ENCODE measurements around the gene SMG6. TPM values are rescaled to one million over a fixed set of nuclear protein-coding genes. Genes with fewer than 3 reads are reported as not detected.
A peak's percentile ranks its signal among the peaks of the same experiment; 100 is the strongest.

The SMG6 gene
- total RNA-seq, 6 experiments from 2014 or later, result 7.4 to 10.4 (median 8.9) TPM

- peaks cover 0 to 8% (median 0%) of the 10 kb centered on the region in 4 donors for H3K36me3 ChIP-seq
- intact Hi-C loops (cut with DNase I), result no loop called here
- ATAC-seq, result no peak
Measured at GRCh38 chr17:2077040-2077439, 226.5 kb downstream of the SMG6 start.

GRCh38 chr17:2076087-2076984 is 227.2 kb downstream of the SMG6 start:
- Histone ChIP-seq H3K9me3 (no peaks in the 10 kb centered on the region), H3K27me3 (no peaks in the 10 kb centered on the region), H3K4me3 (no peak overlapping the region), H3K36me3 (peaks cover 0 to 4% (median 0%) of the 10 kb centered on the region in 4 donors), H3K27ac (no peak overlapping the region), H3K4me1 (no peaks in the 10 kb centered on the region)
- intact Hi-C loops (cut with DNase I), result no loop called here
- no peak for ATAC-seq
- WGBS (ENCODE audit: insufficient coverage, low coverage, low lambda C conversion rate, missing lambda C conversion rate), result 62% methylated on average over 10 of the region's 17 CpGs
- TF ChIP-seq, protein P1, sequence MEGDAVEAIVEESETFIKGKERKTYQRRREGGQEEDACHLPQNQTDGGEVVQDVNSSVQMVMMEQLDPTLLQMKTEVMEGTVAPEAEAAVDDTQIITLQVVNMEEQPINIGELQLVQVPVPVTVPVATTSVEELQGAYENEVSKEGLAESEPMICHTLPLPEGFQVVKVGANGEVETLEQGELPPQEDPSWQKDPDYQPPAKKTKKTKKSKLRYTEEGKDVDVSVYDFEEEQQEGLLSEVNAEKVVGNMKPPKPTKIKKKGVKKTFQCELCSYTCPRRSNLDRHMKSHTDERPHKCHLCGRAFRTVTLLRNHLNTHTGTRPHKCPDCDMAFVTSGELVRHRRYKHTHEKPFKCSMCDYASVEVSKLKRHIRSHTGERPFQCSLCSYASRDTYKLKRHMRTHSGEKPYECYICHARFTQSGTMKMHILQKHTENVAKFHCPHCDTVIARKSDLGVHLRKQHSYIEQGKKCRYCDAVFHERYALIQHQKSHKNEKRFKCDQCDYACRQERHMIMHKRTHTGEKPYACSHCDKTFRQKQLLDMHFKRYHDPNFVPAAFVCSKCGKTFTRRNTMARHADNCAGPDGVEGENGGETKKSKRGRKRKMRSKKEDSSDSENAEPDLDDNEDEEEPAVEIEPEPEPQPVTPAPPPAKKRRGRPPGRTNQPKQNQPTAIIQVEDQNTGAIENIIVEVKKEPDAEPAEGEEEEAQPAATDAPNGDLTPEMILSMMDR (IDR thresholded peaks at IDR 0.05), result no peak
- TF ChIP-seq POLR2A (IDR thresholded peaks at IDR 0.05), result no peak
- DNase-seq, result no peak

More at GRCh38 chr17:2077040-2077439, 226.5 kb downstream of the SMG6 start:
- H3K27ac ChIP-seq, result no peak overlapping the region
- no peaks in the 10 kb centered on the region for H3K27me3 ChIP-seq
- H3K4me1 ChIP-seq, result no peaks in the 10 kb centered on the region
- H3K9me3 ChIP-seq, result no peaks in the 10 kb centered on the region
- TF ChIP-seq, protein P1 (IDR thresholded peaks at IDR 0.05), result no peak
- TF ChIP-seq POLR2A (IDR thresholded peaks at IDR 0.05), result no peak
- DNase-seq, result no peak
- no peak overlapping the region for H3K4me3 ChIP-seq
- WGBS (ENCODE audit: insufficient coverage, low coverage, low lambda C conversion rate, missing lambda C conversion rate), result 73% methylated on average over 4 of the region's 8 CpGs

- ATAC-seq, result peak in 3 of 4 donors; percentile 24 to 33 (median 26)
- no peak for DNase-seq
- peak overlapping the region in 1 of 3 donors; percentile 29 for H3K27ac ChIP-seq
- no peaks in the 10 kb centered on the region for H3K27me3 ChIP-seq
- H3K4me1 ChIP-seq, result peaks cover 0 to 5% (median 0%) of the 10 kb centered on the region in 4 donors
- no peaks in the 10 kb centered on the region for H3K36me3 ChIP-seq
- intact Hi-C loops (cut with DNase I), result no loop called here
- H3K9me3 ChIP-seq, result no peaks in the 10 kb centered on the region
- whole genome bisulfite sequencing (ENCODE audit: insufficient coverage, low coverage, low lambda C conversion rate, missing lambda C conversion rate), result 60% methylated on average over 2 of the region's 13 CpGs
- TF ChIP-seq, protein P1 (IDR thresholded peaks at IDR 0.05), result no peak
- no peak for TF ChIP-seq POLR2A (IDR thresholded peaks at IDR 0.05)
- no peak overlapping the region for H3K4me3 ChIP-seq
Measured at GRCh38 chr17:2075336-2076086, 228.1 kb downstream of the SMG6 start.

- intact Hi-C loops (cut with DNase I), result no loop called here
- H3K4me3 ChIP-seq, result no peak overlapping the region
- peak overlapping the region in 1 of 3 donors; percentile 29 for H3K27ac ChIP-seq
- no CpG with 5 or more reads among the region's 10 CpGs for WGBS (ENCODE audit: insufficient coverage, low coverage, low lambda C conversion rate, missing lambda C conversion rate)
- no peaks in the 10 kb centered on the region for H3K27me3 ChIP-seq
- no peaks in the 10 kb centered on the region for H3K36me3 ChIP-seq
- no peaks in the 10 kb centered on the region for H3K9me3 ChIP-seq
- TF ChIP-seq, protein P1 (IDR thresholded peaks at IDR 0.05), result no peak
- TF ChIP-seq POLR2A (IDR thresholded peaks at IDR 0.05), result no peak
- H3K4me1 ChIP-seq, result peaks cover 0 to 10% (median 0%) of the 10 kb centered on the region in 4 donors
- DNase-seq, result no peak
- no peak for ATAC-seq
Measured at GRCh38 chr17:2074919-2075318, 228.7 kb downstream of the SMG6 start.
